Neuronal stem cell (in vitro differentiated cells): ENCODE results near the gene YARS1.

Source experiments
- DNase-seq: peaks from one replicate; pipeline ENCODE4 v3.0.0-alpha.2; 2013; ENCODE audit warnings: low spot score
- H2AFZ ChIP-seq: one replicate; pipeline ENCODE4 v1.6.1; 2013; ENCODE audit warnings: mild to moderate bottlenecking, low read length, inconsistent platforms
- H2AK5ac ChIP-seq: 2 replicates; pipeline ENCODE4 v1.6.1; 2013; ENCODE audit warnings: low read depth, mild to moderate bottlenecking, inconsistent platforms, low read length, moderate library complexity, mixed read lengths
- H2BK120ac ChIP-seq: 2 replicates; pipeline ENCODE4 v1.6.1; 2013; ENCODE audit warnings: low read depth, mild to moderate bottlenecking, inconsistent platforms, low read length, moderate library complexity, mixed read lengths
- H2BK12ac ChIP-seq: one replicate; pipeline ENCODE4 v1.6.1; 2013; ENCODE audit warnings: low read length, inconsistent platforms
- H2BK15ac ChIP-seq: 2 replicates; pipeline ENCODE4 v1.6.1; 2013; ENCODE audit warnings: mild to moderate bottlenecking, low read length, inconsistent platforms, mixed read lengths
- H2BK5ac ChIP-seq: one replicate; pipeline ENCODE4 v1.6.1; 2013; ENCODE audit warnings: inconsistent platforms, mild to moderate bottlenecking, low read length, moderate library complexity
- H3K14ac ChIP-seq: one replicate; pipeline ENCODE4 v1.6.1; 2013; ENCODE audit warnings: low read length, inconsistent platforms
- H3K18ac ChIP-seq: 2 replicates; pipeline ENCODE4 v1.6.1; 2013; ENCODE audit warnings: low read length, inconsistent platforms
- H3K23ac ChIP-seq: 2 replicates; pipeline ENCODE4 v1.6.1; 2013; ENCODE audit warnings: low read depth, mild to moderate bottlenecking, mixed read lengths, low read length, inconsistent platforms; ENCODE audit not compliant: poor library complexity
- H3K27ac ChIP-seq: replicated peaks from 3 replicates; pipeline ENCODE4 v1.5.1; 2013; ENCODE audit warnings: low read length, inconsistent platforms
- H3K27me3 ChIP-seq, 3 experiments: 2 replicates each; pipeline ENCODE4 v1.6.1; 2013; ENCODE audit warnings: low read length in 3 of 3, mild to moderate bottlenecking in 2 of 3, inconsistent platforms in 1 of 3, low read depth in 1 of 3, mixed read lengths in 1 of 3, moderate library complexity in 1 of 3; ENCODE audit not compliant: control insufficient read depth in 3 of 3, insufficient read depth in 3 of 3
- H3K36me3 ChIP-seq, 2 donors: replicated peaks in 1 of 2; 2 replicates each; pipeline ENCODE4 v1.6.1; 2013; ENCODE audit warnings: low read length in 2 of 2; ENCODE audit not compliant: control insufficient read depth in 2 of 2, insufficient read depth in 2 of 2
- H3K4ac ChIP-seq: 2 replicates; pipeline ENCODE4 v1.6.1; 2013; ENCODE audit warnings: inconsistent platforms, mild to moderate bottlenecking, low read length, moderate library complexity
- H3K4me1 ChIP-seq, 2 donors: 1 replicate in 1 of 2; 2 replicates in 1 of 2; pipeline ENCODE4 v1.6.1; 2013; ENCODE audit warnings: low read length in 2 of 2, low read depth in 1 of 2; ENCODE audit not compliant: control insufficient read depth in 2 of 2, insufficient read depth in 1 of 2
- H3K4me2 ChIP-seq: one replicate; pipeline ENCODE4 v1.6.1; 2013; ENCODE audit warnings: mild to moderate bottlenecking, low read length, inconsistent platforms; ENCODE audit not compliant: insufficient read depth, poor library complexity, severe bottlenecking
- H3K4me3 ChIP-seq, 2 donors: 2 replicates each; pipeline ENCODE4 v1.5.1; 2013; ENCODE audit warnings: low read length in 2 of 2, mild to moderate bottlenecking in 2 of 2, inconsistent platforms in 1 of 2, moderate library complexity in 1 of 2
- H3K79me1 ChIP-seq: one replicate; pipeline ENCODE4 v1.6.1; 2013; ENCODE audit warnings: low read depth, mild to moderate bottlenecking, inconsistent platforms, low read length, moderate library complexity
- H3K9ac ChIP-seq: one replicate; pipeline ENCODE4 v1.6.1; 2013; ENCODE audit warnings: mild to moderate bottlenecking, low read depth, low read length, inconsistent platforms; ENCODE audit not compliant: poor library complexity
- H3K9me3 ChIP-seq, 2 donors: replicated peaks in 1 of 2; 2 replicates each; pipeline versions ENCODE3 to v1.6.1; 2013; ENCODE audit warnings: low read length in 2 of 2, mild to moderate bottlenecking in 2 of 2, inconsistent platforms in 1 of 2, low read depth in 1 of 2, mixed read lengths in 1 of 2, moderate library complexity in 1 of 2; ENCODE audit not compliant: control insufficient read depth in 2 of 2, insufficient read depth in 1 of 2
- H4K8ac ChIP-seq: one replicate; pipeline ENCODE4 v1.6.1; 2013; ENCODE audit warnings: low read depth, mild to moderate bottlenecking, inconsistent platforms, low read length, moderate library complexity
- H4K91ac ChIP-seq: one replicate; pipeline ENCODE4 v1.6.1; 2013; ENCODE audit warnings: low read length, low read depth, mild to moderate bottlenecking, inconsistent platforms; ENCODE audit not compliant: poor library complexity
- WGBS, 2 donors: extraction: QIAGEN DNeasy Blood & Tissue Kit; methylation state at CpG; one replicate each; pipeline ENCODE4 v1.1.7; 2013; ENCODE audit warnings: missing lambda C conversion rate in 2 of 2, mixed read lengths in 1 of 2; ENCODE audit not compliant: insufficient read length in 2 of 2, insufficient replicate concordance in 1 of 2; ENCODE audit errors: extremely low coverage in 2 of 2; 5-methylcytosine and 5-hydroxymethylcytosine counted together

The YARS1 gene

DNA sequence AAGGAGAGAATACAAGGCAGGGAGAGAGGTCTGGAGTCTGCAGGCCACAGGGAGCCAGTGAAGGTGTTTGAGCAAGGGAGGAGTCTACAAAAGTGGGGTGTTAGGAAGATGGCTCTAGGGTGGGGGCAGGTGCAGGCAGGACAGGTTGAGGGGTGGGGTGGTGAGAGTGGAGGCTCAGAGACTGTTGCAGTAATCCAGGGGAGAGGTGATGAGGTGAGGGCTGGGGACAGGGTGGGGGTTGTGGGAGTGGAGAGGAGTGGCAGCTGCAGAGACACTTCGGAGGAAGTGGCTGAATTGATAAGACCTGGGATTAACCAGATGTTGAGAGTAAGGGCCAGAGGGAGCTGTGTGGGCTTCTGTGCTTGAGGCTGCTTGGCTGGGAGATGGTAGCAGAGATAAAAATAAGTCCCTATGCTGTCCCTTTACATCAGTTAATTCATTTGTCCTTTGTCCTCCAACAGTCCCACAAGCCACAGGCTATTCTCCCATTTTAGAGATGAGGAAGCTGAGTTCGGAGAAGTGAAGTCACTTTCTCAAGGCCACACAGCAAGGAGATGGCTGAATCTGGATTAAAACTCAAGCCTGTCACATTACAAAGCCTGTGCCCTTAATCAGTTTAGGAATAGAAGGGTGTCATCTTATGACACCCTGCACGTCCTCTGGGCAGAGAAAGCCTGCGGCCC is 59.8 kb downstream of the YARS1 start:
- no peak overlapping the region for H4K91ac ChIP-seq
- peaks cover 10 to 31% of the 10 kb centered on the region in 2 donors for H3K4me1 ChIP-seq
- no peak overlapping the region for H3K14ac ChIP-seq
- H3K23ac ChIP-seq, result no peak overlapping the region
- no peak overlapping the region for H2AFZ ChIP-seq
- H2BK5ac ChIP-seq, result no peak overlapping the region
- H2BK120ac ChIP-seq, result no peak overlapping the region
- H3K18ac ChIP-seq, result no peak overlapping the region
- no peaks in the 10 kb centered on the region for H3K36me3 ChIP-seq
- H3K79me1 ChIP-seq, result peaks cover 8% of the 10 kb centered on the region
- H2AK5ac ChIP-seq, result no peak overlapping the region
- no peaks in the 10 kb centered on the region for H3K27me3 ChIP-seq
- no peak overlapping the region for H3K4me2 ChIP-seq
- H2BK12ac ChIP-seq, result no peak overlapping the region
- H3K9ac ChIP-seq, result no peak overlapping the region
- peaks cover 0 to 2% of the 10 kb centered on the region in 2 donors for H3K9me3 ChIP-seq
- no peak overlapping the region for H3K4me3 ChIP-seq
- no peak overlapping the region for H4K8ac ChIP-seq
- WGBS, 2 donors, result no CpG with 5 or more reads among the region's 4 CpGs
- H3K4ac ChIP-seq, result no peak overlapping the region
- H3K27ac ChIP-seq, result no peak overlapping the region
- DNase-seq, result no peak
- no peak overlapping the region for H2BK15ac ChIP-seq

DNA sequence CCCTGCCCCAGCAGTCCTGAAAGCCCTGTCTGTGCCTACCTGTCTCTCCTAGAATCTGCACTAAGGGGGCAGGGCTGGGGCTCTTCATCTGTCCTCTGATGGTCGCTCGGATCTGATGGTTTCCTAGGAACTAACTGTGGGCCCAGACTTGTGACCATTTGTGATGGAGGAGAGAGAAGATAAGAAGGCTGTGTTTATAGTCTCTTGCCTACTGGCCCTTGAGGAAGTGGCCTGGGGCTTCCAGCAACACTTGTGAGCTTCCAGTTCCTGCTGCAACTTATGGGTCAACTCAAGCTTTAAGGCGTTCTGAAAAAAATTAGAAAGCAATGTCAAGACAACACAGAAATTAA is 61.4 kb downstream of the YARS1 start:
- DNase-seq, result no peak

DNA sequence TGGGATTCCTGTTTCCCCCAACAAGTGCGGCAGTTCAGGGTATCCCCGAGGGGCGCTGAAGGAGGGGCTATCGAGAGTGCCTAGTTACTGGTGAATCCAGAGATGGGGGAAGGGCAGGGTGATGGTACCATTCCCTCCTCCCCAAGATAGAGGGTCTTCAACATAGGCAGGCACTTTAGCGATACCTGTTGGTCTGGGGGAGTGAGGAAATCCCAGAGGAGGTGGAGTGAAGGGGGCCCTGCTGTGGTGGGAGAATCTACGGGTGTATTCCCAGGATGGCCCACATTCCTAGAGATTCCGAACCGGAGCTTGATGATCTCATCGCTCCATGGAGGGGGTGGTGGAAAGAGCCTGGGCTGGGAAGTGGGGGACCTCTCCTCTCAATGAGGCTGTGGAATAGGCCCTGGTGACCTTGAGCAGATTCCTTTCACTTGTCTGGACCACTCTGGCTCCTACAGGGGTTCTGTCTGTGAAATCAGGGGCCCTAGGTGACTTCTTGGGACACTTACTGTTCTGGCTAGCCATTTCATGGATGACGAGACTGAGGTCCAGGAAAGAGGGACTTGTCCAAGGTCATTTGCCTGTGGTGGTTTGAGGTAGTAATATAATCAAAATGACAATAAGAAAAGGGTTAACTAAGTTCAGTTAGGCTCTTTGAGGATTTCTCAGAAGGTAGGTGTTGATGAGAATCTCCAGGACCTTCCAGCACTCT is 61.9 kb downstream of the YARS1 start:
- H3K4ac ChIP-seq, result no peak overlapping the region
- H2AK5ac ChIP-seq, result peak overlapping the region; percentile 36
- peaks cover 0 to 2% of the 10 kb centered on the region in 2 donors for H3K9me3 ChIP-seq
- H2AFZ ChIP-seq, result peak overlapping the region; percentile 91
- DNase-seq, result no peak
- H3K18ac ChIP-seq, result peak overlapping the region; percentile 9
- no peak overlapping the region for H3K9ac ChIP-seq
- H4K91ac ChIP-seq, result no peak overlapping the region
- peak overlapping the region; percentile 58 to 76 for H3K4me3 ChIP-seq
- H3K4me1 ChIP-seq, result peaks cover 10 to 25% of the 10 kb centered on the region in 2 donors
- no peak overlapping the region for H2BK5ac ChIP-seq
- H3K36me3 ChIP-seq, result no peaks in the 10 kb centered on the region
- no peak overlapping the region for H3K23ac ChIP-seq
- no CpG with 5 or more reads among the region's 10 CpGs for WGBS, 2 donors
- H3K14ac ChIP-seq, result no peak overlapping the region
- no peak overlapping the region for H4K8ac ChIP-seq
- H3K27ac ChIP-seq, result peak overlapping the region; percentile 47
- H3K79me1 ChIP-seq, result peaks cover 5% of the 10 kb centered on the region
- H2BK12ac ChIP-seq, result no peak overlapping the region
- H3K27me3 ChIP-seq, result no peaks in the 10 kb centered on the region
- H2BK15ac ChIP-seq, result no peak overlapping the region
- peak overlapping the region; percentile 70 for H3K4me2 ChIP-seq
- H2BK120ac ChIP-seq, result no peak overlapping the region

More for the DNA sequence above, 61.4 kb downstream of the YARS1 start:
- no peak overlapping the region for H4K8ac ChIP-seq
- H2BK12ac ChIP-seq, result no peak overlapping the region
- no peak overlapping the region for H3K4me2 ChIP-seq
- WGBS, 2 donors, result no CpG with 5 or more reads among the region's 3 CpGs
- peaks cover 0 to 2% of the 10 kb centered on the region in 2 donors for H3K9me3 ChIP-seq
- H3K4me1 ChIP-seq, result peaks cover 10 to 28% of the 10 kb centered on the region in 2 donors
- H3K9ac ChIP-seq, result no peak overlapping the region
- H3K36me3 ChIP-seq, result no peaks in the 10 kb centered on the region
- no peak overlapping the region for H3K18ac ChIP-seq
- H2AK5ac ChIP-seq, result no peak overlapping the region
- H4K91ac ChIP-seq, result no peak overlapping the region
- no peak overlapping the region for H3K27ac ChIP-seq
- no peak overlapping the region for H3K23ac ChIP-seq
- no peak overlapping the region for H3K4ac ChIP-seq
- no peaks in the 10 kb centered on the region for H3K27me3 ChIP-seq
- H3K79me1 ChIP-seq, result peaks cover 7% of the 10 kb centered on the region
- H2BK15ac ChIP-seq, result no peak overlapping the region
- no peak overlapping the region for H3K14ac ChIP-seq
- H2BK5ac ChIP-seq, result no peak overlapping the region
- H3K4me3 ChIP-seq, result no peak overlapping the region
- no peak overlapping the region for H2AFZ ChIP-seq
- H2BK120ac ChIP-seq, result no peak overlapping the region

DNA sequence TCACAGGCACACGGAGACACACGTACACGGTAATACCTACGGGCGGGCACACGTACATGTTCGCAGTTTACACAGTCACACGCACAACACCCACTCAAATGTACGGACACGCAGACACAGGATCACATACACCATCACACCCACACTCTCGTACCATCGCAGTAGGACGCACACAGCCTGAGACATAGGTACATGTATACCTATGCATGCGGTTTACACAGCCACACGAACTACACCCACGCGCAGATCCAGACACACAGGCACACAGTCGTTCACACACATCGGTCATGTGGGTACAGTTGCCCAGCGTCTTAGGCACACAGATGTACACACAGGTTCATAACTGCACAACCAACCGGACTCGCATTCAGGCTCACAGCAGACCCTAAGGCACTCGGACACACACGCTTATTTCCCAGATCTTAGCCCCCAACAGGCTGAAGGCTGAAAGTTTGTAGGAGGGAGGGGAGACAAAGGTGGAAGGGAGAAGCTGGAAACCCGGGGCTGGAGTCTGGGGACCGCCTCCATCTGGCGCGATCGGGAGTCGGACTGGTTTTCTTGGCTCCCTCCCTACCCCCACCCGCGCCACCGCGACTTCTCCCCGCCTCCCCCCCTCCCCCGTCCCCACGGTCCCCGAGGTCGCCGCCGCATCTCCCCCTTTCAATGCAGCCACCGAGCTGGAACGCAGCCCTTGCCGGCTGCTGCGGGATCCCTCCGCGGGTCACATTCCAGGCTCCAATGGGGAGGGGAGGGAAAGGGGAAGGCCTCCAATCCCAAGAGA is 62.7 kb downstream of the YARS1 start:
- Histone ChIP-seq H2BK5ac (peak overlapping the region; percentile 3), H2AFZ (peak overlapping the region; percentile 91), H3K4me1 (peaks cover 4 to 18% of the 10 kb centered on the region in 2 donors), H3K9ac (peak overlapping the region; percentile 93), H3K27me3 (no peaks in the 10 kb centered on the region), H3K18ac (peak overlapping the region; percentile 44), H3K79me1 (peaks cover 5% of the 10 kb centered on the region), H3K4me2 (peak overlapping the region; percentile 70), H3K9me3 (peaks cover 0 to 2% of the 10 kb centered on the region in 2 donors), H3K23ac (peak overlapping the region; percentile 90), H4K8ac (no peak overlapping the region), H2BK12ac (peak overlapping the region; percentile 87), H3K4ac (no peak overlapping the region), H3K14ac (peak overlapping the region; percentile 91), H3K27ac (peak overlapping the region; percentile 72), H2AK5ac (peak overlapping the region; percentile 3), H3K4me3 (peak overlapping the region; percentile 58 to 100), H3K36me3 (no peaks in the 10 kb centered on the region), H2BK120ac (no peak overlapping the region), H2BK15ac (no peak overlapping the region), H4K91ac (no peak overlapping the region)
- DNase-seq, result peak; percentile 85
- WGBS, 2 donors, result no CpG with 5 or more reads among the region's 47 CpGs
